SK-N-MC (cell line): ENCODE data around the gene CDK17.

Source experiments
- EZH2 ChIP-seq: fragments of 200-600 bp; sonication (generic); IDR thresholded peaks from one replicate; pipeline ENCODE4 v1.6.1; 2017; ENCODE audit warnings: antibody characterized with exemption
- POLR2AphosphoS5 ChIP-seq: IDR thresholded peaks from 2 replicates; pipeline ENCODE4 v1.6.1; 2012; ENCODE audit warnings: mild to moderate bottlenecking, low read depth, low read length, borderline replicate concordance

DNA sequence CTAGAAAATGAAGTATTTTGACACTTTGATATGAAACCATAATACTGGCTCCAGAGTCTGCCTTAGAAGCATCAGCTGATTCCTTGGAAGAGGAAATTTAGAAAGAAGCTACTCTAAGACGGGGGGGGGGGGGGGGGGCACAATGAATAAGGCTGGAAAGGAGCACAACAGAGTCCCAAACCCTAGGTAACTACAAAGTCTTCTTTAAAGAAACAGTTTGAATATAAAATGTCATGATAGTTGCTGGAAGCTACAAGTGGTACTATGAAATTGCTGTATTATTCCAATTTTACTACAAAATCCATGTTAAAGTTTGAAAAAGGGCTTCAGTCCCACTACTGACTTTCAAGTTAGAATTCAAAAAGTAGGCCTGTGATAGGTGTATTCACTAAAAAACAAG lies 31.6 kb downstream of the CDK17 start:
- no peak for TF ChIP-seq POLR2AphosphoS5
- TF ChIP-seq EZH2: no peak
